Skeletal muscle cell (primary cell): Measurements from ENCODE around the gene RNF25.
A peak's percentile ranks its signal among the peaks of the same experiment; 100 is the strongest.

Source experiments
- DNase-seq: peaks from one replicate; pipeline ENCODE4 v3.0.0-alpha.2; 2010; ENCODE audit warnings: low read depth
- H3K4me3 ChIP-seq: 2 replicates; pipeline ENCODE4 v1.5.1; 2011; ENCODE audit warnings: low read depth, mild to moderate bottlenecking, control low read depth, low read length, moderate library complexity

RNF25 gene

GRCh38 chr2:218638372-218638771 is 33.4 kb downstream of the RNF25 start:
- no peak for DNase-seq
- H3K4me3 ChIP-seq = no peak overlapping the region

DNA sequence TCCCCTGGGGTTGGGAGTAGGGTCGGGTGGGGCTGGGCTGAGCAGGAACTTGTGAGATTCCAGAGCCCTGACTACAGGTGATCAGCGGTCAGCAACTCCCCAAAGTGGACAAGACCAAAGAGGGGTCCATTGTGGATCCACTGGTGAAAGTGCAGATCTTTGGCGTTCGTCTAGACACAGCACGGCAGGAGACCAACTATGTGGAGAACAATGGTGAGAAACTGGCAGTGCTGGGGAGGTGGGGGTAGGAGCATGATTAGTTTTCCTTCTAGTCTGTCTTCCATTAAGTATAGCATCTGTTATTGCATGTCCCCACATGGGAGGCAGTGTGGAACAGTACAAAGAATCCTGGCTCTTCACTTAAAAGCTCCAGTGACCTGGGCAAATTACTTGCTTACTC is 36.1 kb downstream of the RNF25 start:
- DNase-seq = no peak
- H3K4me3 ChIP-seq = no peak overlapping the region

GRCh38 chr2:218631837-218632236 is 40.0 kb downstream of the RNF25 start:
- DNase-seq = peak; percentile 9
- no peak overlapping the region for H3K4me3 ChIP-seq

- H3K4me3 ChIP-seq = no peak overlapping the region
- DNase-seq = no peak
Measured at GRCh38 chr2:218627939-218628338, 43.9 kb downstream of the RNF25 start.

DNA sequence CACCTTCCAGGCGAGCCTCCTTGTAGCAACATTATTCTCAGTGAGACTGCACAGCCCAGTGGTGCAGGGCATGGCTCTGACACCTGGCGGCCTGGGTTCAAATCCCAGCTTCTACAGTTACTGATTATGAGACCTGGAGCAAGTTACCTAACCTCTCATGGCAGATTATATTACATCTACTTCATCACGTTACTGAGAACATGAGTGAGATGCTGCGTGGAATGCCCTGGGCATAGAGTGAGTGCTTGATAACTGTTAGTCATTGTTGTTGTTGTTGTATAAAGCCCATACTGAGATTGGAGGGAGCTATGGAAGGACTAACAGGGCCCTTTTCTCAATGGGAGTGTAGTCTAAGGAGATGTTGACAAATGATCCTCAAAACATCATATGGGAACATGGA is 45.4 kb downstream of the RNF25 start:
- no peak for DNase-seq
- no peak overlapping the region for H3K4me3 ChIP-seq

GRCh38 chr2:218623366-218623705 is 48.5 kb downstream of the RNF25 start:
- no peak overlapping the region for H3K4me3 ChIP-seq
- no peak for DNase-seq

DNA sequence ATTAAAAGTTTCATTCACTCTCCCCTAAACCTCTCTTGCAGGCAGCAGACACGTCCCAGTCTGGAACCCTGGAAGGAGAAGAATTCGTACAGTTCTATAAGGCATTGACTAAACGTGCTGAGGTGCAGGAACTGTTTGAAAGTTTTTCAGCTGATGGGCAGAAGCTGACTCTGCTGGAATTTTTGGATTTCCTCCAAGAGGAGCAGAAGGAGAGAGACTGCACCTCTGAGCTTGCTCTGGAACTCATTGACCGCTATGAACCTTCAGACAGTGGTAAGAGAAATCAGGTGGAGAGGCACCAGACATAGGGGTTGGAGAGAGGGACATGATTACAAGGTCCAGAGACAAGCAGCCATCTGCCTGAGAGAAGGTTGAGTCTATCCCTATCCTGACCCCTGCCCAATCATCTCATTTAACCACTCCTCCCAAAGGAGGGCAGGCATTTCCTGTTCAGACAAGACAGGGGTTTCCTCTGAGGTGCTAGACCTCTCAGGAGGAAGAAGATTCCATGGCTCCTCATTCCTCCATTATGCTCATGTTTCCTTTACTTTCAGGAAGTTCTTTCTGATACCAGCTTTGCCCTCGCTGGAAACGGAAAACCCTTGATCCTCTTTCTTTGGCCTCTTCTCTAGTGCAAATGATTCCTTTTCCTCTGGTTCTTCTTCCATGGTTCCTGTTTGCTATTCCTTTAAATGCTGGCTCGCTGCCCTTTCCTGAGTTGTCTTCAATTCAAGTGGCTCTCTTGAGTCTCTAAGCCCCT is 49.0 kb downstream of the RNF25 start:
- no peak for DNase-seq
- H3K4me3 ChIP-seq = no peak overlapping the region

DNA sequence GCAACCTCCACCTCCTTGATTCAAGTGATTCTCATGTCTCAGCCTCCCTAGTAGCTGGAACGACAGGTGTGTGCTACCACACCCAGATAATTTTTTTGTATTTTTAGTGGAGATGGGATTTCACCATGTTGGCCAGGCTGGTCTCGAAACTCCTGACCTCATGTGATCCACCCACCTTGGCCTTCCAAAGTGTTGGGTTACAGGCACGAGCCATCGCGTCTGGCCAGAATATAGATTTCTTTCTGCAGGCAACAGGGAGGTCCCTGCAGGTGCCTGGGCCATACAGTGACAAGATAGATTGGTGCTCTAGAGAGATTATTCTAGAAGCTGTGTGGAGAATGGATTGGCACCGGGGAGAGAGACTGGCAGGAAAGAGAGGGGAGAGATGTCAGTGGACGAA is 50.8 kb downstream of the RNF25 start:
- DNase-seq = no peak
- H3K4me3 ChIP-seq = no peak overlapping the region

GRCh38 chr2:218618102-218618860 is 53.5 kb downstream of the RNF25 start:
- DNase-seq = no peak
- no peak overlapping the region for H3K4me3 ChIP-seq

DNA sequence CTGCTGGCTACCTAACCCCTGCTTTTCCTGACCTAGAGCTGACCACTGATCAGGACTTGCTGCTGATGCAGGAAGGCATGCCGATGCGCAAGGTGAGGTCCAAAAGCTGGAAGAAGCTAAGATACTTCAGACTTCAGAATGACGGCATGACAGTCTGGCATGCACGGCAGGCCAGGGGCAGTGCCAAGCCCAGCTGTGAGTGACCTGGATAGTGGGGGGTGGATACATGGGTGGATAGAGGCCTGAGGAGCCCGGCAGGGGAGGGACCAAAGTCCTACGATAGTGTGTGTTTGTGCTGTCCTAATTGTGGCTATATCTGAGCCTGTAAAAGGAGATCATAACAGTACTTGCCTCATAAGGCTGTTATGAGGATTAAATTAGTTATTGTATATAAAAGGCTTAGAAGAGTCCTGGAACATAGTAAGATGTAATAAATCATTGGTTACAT is 55.9 kb downstream of the RNF25 start:
- no peak for DNase-seq
- no peak overlapping the region for H3K4me3 ChIP-seq
